SH-SY5Y (cell line): ENCODE results near the gene VPREB3.

Experiments
- GATA2 ChIP-seq: IDR thresholded peaks from 2 replicates; pipeline ENCODE4 v1.6.1; 2011; ENCODE audit warnings: mild to moderate bottlenecking, low read depth, low read length
- GATA3 ChIP-seq: IDR thresholded peaks from 2 replicates; pipeline ENCODE4 v1.6.1; 2011; ENCODE audit warnings: low read depth, mild to moderate bottlenecking, low read length, moderate library complexity

Gene VPREB3

GRCh38 chr22:23762842-23763578 lies 8.8 kb upstream of the VPREB3 start, which contains the start of gene C22orf15:
Gene C22orf15, plus strand, starts transcription at chr22:23762990. Its CDS starts 317 bp downstream, at chr22:23763307.
- TF ChIP-seq GATA2 (no peak), GATA3 (no peak)

DNA sequence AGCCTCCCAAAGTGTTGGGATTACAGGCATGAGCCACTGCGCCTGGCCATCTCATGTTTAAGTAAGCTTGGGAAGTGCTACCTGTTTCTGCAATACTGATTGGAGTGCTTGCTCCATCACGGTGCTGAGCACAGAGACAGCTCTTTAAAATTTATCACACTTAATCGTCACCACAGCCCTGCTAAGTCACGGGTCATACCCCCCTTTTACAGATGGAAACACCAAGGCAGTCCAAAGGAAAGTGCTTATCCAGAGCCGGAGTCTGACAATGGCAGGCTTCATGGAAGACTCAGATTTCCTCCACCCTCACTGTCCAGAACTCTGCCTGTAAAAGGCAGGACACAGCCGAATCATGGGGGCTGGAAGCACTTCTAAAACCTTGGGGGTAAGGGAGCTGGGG lies 5.8 kb upstream of the VPREB3 start:
- no peak for TF ChIP-seq GATA3
- no peak for TF ChIP-seq GATA2

DNA sequence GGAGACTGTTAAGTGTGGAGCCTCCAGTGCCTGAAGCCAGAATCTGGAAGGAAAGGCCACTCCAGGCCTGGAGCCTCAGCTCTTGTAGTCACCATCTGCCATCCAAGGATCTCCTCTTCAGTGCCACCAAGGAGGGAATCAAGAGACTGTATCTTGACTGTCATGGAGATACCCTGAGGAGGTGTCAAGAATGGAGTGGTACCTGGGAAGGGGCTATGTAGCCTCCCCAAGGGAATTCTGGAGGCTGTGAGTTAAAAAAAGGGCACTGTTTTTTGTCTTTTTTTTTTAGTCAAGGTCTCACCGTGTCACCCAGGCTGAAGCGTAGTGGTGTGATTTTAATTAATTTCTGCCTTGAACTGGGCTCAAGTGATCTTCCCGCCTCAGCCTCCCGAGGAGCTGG lies 5.3 kb upstream of the VPREB3 start:
- TF ChIP-seq GATA3, result no peak
- no peak for TF ChIP-seq GATA2

GRCh38 chr22:23756891-23757290 lies 2.7 kb upstream of the VPREB3 start:
- TF ChIP-seq GATA3 (no peak), GATA2 (no peak)

DNA sequence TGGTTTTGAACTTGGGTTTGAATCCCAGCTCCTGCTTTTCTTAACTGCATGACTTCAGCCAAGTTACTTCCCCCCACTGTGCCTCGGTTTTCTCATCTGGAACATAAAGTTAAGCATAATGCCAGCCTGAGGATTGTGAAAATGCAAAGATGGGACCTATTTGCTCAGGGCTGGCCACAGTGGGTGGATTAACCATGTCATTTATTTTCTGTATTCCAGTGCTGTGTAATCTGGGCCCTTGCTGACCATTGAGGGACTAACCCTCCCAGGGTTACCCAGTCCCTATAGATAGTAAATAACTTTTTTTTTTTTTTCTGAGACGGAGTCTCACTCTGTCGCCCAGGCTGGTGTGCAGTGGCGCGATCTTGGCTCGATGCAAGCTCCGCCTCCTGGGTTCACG lies 1.5 kb upstream of the VPREB3 start:
- TF ChIP-seq GATA2 (no peak), GATA3 (no peak)

DNA sequence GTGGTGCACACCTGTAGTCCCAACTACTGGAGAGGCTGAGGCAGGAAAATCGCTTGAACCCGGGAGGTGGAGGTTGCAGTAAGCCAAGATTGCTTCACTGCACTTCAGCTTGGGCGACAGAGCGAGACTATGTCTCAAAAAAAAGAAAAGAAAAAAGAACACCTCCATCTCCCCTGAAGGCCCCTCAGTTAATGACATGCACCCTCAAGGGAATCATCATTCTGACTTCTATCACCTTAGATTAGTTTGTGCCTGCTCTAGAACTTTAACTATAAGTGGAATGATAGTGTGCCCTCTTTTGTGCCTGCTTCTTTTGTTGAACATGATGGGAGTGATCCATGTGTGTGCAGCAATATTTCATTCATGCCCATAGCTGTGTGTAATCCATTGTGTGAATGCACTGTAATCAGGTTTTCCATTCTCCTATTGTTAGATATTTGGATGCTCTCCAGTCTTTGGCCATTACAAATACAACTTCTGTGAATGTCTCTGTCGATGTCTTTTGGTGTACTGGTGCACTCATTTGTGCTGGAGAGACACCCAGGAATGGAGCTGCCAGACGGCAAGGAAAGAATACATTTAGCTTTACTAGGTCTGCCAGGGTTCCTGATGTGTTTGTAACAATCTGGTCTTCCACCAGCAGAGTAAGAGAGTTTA lies 883 bp upstream of the VPREB3 start:
- TF ChIP-seq GATA2 (no peak), GATA3 (no peak)

DNA sequence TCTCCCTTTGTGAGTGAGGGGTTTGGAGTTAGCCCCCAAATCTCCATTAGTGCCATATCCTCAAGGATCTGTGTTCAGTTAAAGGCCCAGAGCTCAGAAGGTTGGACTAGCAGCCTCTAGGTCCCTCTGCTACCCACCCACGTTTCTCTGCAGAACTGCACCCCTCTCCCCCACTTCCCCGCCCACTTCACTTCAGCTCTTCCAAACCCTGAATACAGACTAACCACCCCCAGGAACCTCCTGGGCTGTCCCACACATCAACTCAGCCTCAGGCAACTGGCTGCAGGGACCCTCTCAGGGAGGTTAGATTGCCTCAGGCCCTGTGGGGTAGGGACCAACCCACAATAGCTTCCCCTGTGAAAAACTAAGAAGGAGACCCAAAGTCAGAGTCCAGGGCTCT lies 840 bp downstream of the VPREB3 start:
- no peak for TF ChIP-seq GATA3
- no peak for TF ChIP-seq GATA2

DNA sequence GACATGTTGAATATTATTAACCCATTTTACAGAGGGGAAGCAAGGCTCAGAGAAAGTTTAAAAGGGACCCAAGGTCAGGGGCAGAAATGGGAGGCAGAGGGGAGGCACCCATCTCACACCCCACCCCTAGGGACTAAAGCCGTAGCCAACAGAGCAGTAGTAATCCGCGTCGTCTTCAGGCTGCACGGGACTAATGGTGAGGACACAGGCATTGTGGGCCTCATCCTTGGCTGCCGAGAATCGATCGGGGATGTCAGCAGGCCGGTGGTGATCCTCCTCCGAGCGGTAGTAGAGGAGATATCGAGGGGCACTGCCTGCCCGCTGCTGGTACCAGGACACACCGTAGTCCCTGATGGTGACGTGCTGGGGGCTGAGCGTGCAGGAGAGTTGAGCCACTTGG lies 1.5 kb downstream of the VPREB3 start:
- no peak for TF ChIP-seq GATA3
- no peak for TF ChIP-seq GATA2

- TF ChIP-seq GATA3 (no peak), GATA2 (no peak)
Measured at GRCh38 chr22:23752090-23752691, 2.0 kb downstream of the VPREB3 start.

DNA sequence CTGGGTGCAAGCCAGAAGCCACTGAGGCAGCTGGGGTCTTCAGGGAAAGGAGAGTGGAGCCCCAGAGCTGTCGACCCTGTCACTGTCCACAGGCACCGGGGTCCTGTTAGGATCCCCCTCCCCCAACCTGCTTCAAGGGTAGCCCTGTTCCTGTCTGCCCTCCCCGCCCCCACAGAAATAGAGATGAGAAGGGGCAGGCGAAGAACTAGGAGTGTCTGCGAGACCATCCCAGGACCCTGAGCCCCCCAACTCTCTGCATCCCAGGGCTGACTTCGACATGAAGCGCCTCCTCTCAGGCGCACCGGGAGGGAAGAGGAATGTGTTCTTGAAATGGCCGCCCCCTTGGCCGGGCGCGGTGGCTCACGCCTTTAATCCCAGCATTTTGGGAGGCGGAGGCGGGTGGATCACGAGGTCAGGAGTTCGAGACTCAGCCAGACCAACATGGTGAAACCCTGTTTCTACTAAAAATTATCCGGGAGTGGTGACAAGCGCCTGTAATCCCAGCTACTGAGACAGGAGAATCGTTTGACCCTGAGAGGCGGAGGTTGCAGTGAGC lies 2.7 kb downstream of the VPREB3 start:
- no peak for TF ChIP-seq GATA2
- TF ChIP-seq GATA3, result no peak

- TF ChIP-seq GATA3 (no peak), GATA2 (no peak)
Measured at GRCh38 chr22:23750714-23751440, 3.3 kb downstream of the VPREB3 start, which contains the start of gene ZNF70. Gene ZNF70, minus strand, starts transcription at chr22:23751112. Its CDS starts 5,972 bp downstream, at chr22:23745140.

- TF ChIP-seq GATA3, result no peak
Measured at GRCh38 chr22:23750367-23750713, 3.9 kb downstream of the VPREB3 start.

- no peak for TF ChIP-seq GATA2
- TF ChIP-seq GATA3, result no peak
Measured at GRCh38 chr22:23749841-23750301, 4.4 kb downstream of the VPREB3 start.

DNA sequence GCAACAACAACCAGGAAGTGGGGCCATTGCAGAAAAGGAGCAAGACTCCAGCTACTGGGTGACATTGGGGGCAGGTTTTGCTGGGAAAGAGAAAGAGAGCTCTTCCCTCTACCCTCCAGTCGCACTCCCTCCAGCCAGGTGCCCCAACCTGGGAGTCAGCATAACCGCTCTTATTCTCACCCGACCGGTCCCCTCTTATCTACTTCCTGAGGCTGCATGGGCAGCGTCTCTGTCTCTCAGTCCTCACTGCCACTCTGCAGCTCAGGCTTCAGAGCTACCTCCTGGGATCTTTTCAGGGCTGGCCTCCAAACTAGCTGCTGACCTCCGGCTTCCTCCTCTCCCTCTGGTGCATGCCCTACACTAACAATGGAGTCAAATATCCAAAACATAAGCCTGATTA lies 8.4 kb downstream of the VPREB3 start:
- TF ChIP-seq GATA2 (no peak), GATA3 (no peak)

DNA sequence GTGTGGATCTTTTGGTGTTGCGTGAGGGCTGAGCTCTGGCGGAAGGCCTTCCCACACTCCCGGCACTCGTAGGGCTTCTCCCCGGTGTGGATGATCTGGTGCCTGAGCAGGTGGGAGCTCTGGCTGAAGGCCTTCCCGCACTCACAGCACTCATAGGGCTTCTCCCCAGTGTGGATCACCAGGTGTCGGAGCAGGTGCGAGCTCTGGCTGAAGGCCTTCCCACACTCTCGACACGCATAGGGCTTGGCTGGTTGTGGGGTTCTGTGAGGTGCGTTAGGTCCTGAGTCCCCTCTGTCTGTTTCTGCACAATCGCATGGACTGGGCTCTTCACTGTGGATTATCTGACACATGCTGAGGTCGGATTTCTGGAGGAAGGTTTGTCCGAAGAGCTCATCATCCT lies 9.7 kb downstream of the VPREB3 start:
- TF ChIP-seq GATA3, result no peak
- TF ChIP-seq GATA2, result no peak

- TF ChIP-seq GATA3 (no peak), GATA2 (no peak)
Measured at GRCh38 chr22:23744001-23744400, 10.2 kb downstream of the VPREB3 start.
